ENCODE data around the gene DCAF8. TPM values are rescaled to one million over a fixed set of nuclear protein-coding genes. Genes with fewer than 3 reads are reported as not detected.

Gene DCAF8
- total and polyA plus RNA-seq, 2 donors (not counting 1 experiment from before 2014, with no cell fraction given), result 194 to 266 TPM

- H3K9me3 Mint-ChIP-seq (ENCODE audit: insufficient read depth), result no peaks in the 10 kb centered on the region
- no peak overlapping the region for H3K4me3 ChIP-seq (ENCODE audit: control extremely low read depth in 1 of 5, extremely low read depth in 1 of 5, insufficient read depth in 1 of 5, low read depth in 2 of 5, low read length in 4 of 5)
- H3K4me2 ChIP-seq (replicated peaks; ENCODE audit: low read depth, low read length, poor library complexity, severe bottlenecking), result no peak overlapping the region
- H4K20me1 ChIP-seq (ENCODE audit: control insufficient read depth, insufficient read depth, low read length, poor library complexity, severe bottlenecking), result peaks cover 10% of the 10 kb centered on the region
- ChIA-PET POLR2A (no interaction called here), CTCF (interaction anchor here (0.6 to 2.3 kb wide), 4 partner anchors 35 to 163 kb away, joined by 3 to 7 read pairs (median 4); no protein-coding TSS in a partner anchor)
- peaks cover 13 to 14% of the 10 kb centered on the region in 2 donors for H3K4me1 ChIP-seq (ENCODE audit: control insufficient read depth in 2 of 2, insufficient read depth in 2 of 2, low read length in 2 of 2)
- H3K4me3 Mint-ChIP-seq, result no peak overlapping the region
- H3K4me1 Mint-ChIP-seq, result peaks cover 37% of the 10 kb centered on the region
- H3K79me2 ChIP-seq (ENCODE audit: control insufficient read depth, insufficient read depth, low read length), result peaks cover 57% of the 10 kb centered on the region
- no peak overlapping the region for H3K27ac Mint-ChIP-seq
- H3K9me3 ChIP-seq (ENCODE audit: control extremely low read depth in 1 of 3, control insufficient read depth in 2 of 3, insufficient read depth in 1 of 3, low read length in 2 of 3), result no peaks in the 10 kb centered on the region
- intact Hi-C loops (cut with micrococcal nuclease), result no loop called here
- no peak overlapping the region for H3K27ac ChIP-seq (ENCODE audit: low read length in 2 of 2)
- H3K36me3 ChIP-seq (replicated peaks in 1 of 2; ENCODE audit: control extremely low read depth in 1 of 2, control insufficient read depth in 1 of 2, extremely low read depth in 1 of 2, insufficient read depth in 2 of 2, low read length in 1 of 2), result peaks cover 5 to 25% of the 10 kb centered on the region in 2 experiments
- H2AFZ ChIP-seq (ENCODE audit: insufficient read depth, low read depth, low read length, poor library complexity, severe bottlenecking), result no peak overlapping the region
- no peaks in the 10 kb centered on the region for H3K27me3 Mint-ChIP-seq
- ATAC-seq (ENCODE audit: low read depth) (no peak), DNase-seq (no peak)
- H3K27me3 ChIP-seq (replicated peaks in 1 of 4; ENCODE audit: control extremely low read depth in 1 of 4, control insufficient read depth in 3 of 4, insufficient read depth in 4 of 4, low read length in 3 of 4), result no peaks in the 10 kb centered on the region
- TF ChIP-seq EZH2 (IDR thresholded peaks at IDR 0.05; ENCODE audit: borderline replicate concordance, insufficient read depth, low read depth, low read length, poor library complexity, severe bottlenecking) (no peak), CTCF (IDR thresholded peaks at IDR 0.05) (no peak)
- no peak overlapping the region for H3K9ac ChIP-seq (ENCODE audit: low read length)
- WGBS (ENCODE audit: insufficient coverage), result no CpG with 5 or more reads among the region's 3 CpGs
These were observed 5.8 kb downstream of the DCAF8 start for GRCh38 chr1:160256396-160257046.

GRCh38 chr1:160255781-160256300 lies 6.5 kb downstream of the DCAF8 start:
- Mint-ChIP-seq H3K4me1 (peaks cover 31% of the 10 kb centered on the region), H3K27me3 (no peaks in the 10 kb centered on the region), H3K9me3 (ENCODE audit: insufficient read depth) (no peaks in the 10 kb centered on the region), H3K27ac (no peak overlapping the region), H3K4me3 (no peak overlapping the region)
- TF ChIP-seq CTCF (IDR thresholded peaks at IDR 0.05) (no peak), EZH2 (IDR thresholded peaks at IDR 0.05; ENCODE audit: borderline replicate concordance, insufficient read depth, low read depth, low read length, poor library complexity, severe bottlenecking) (no peak)
- Histone ChIP-seq H3K9me3 (ENCODE audit: control extremely low read depth in 1 of 3, control insufficient read depth in 2 of 3, insufficient read depth in 1 of 3, low read length in 2 of 3) (no peaks in the 10 kb centered on the region), H3K9ac (ENCODE audit: low read length) (no peak overlapping the region), H3K4me2 (replicated peaks; ENCODE audit: low read depth, low read length, poor library complexity, severe bottlenecking) (no peak overlapping the region), H3K36me3 (replicated peaks in 1 of 2; ENCODE audit: control extremely low read depth in 1 of 2, control insufficient read depth in 1 of 2, extremely low read depth in 1 of 2, insufficient read depth in 2 of 2, low read length in 1 of 2) (peaks cover 5 to 25% of the 10 kb centered on the region in 2 experiments), H3K79me2 (ENCODE audit: control insufficient read depth, insufficient read depth, low read length) (peaks cover 56% of the 10 kb centered on the region), H3K4me3 (ENCODE audit: control extremely low read depth in 1 of 5, extremely low read depth in 1 of 5, insufficient read depth in 1 of 5, low read depth in 2 of 5, low read length in 4 of 5) (no peak overlapping the region), H3K27ac (ENCODE audit: low read length in 2 of 2) (no peak overlapping the region), H4K20me1 (ENCODE audit: control insufficient read depth, insufficient read depth, low read length, poor library complexity, severe bottlenecking) (peaks cover 17% of the 10 kb centered on the region), H3K27me3 (replicated peaks in 1 of 4; ENCODE audit: control extremely low read depth in 1 of 4, control insufficient read depth in 3 of 4, insufficient read depth in 4 of 4, low read length in 3 of 4) (no peaks in the 10 kb centered on the region), H2AFZ (ENCODE audit: insufficient read depth, low read depth, low read length, poor library complexity, severe bottlenecking) (no peak overlapping the region), H3K4me1 (ENCODE audit: control insufficient read depth in 2 of 2, insufficient read depth in 2 of 2, low read length in 2 of 2) (peaks cover 6 to 7% of the 10 kb centered on the region in 2 donors)
- DNase-seq (no peak), ATAC-seq (ENCODE audit: low read depth) (no peak)
- intact Hi-C loops (cut with micrococcal nuclease), result no loop called here
- POLR2A ChIA-PET, result no interaction called here
- CTCF ChIA-PET, result interaction anchor here (2.5 kb wide), 1 partner anchor 63 kb away, joined by 23 read pairs; no protein-coding TSS in a partner anchor
- WGBS (ENCODE audit: insufficient coverage), result 100% methylated on average over 1 of the region's 4 CpGs
